Duodenal mucosa (tissue), 2 donors: ENCODE results near the gene ADAMTS18.
"Not testable (repeated sequence)": the region's sequence is repeated elsewhere in the genome, so short reads cannot be mapped to it uniquely, and the experiment has no call there.

Experiments
- H3K27ac ChIP-seq: one replicate; pipeline ENCODE4 v1.7.0; 2013; ENCODE audit warnings: low read depth, low read length
- H3K27me3 ChIP-seq, 2 donors: one replicate each; pipeline ENCODE4 v1.7.0; 2013; ENCODE audit warnings: low read length in 2 of 2, control low read depth in 1 of 2; ENCODE audit not compliant: insufficient read depth in 2 of 2, control insufficient read depth in 1 of 2
- H3K36me3 ChIP-seq, 2 donors: one replicate each; pipeline ENCODE4 v1.7.0; 2013; ENCODE audit warnings: low read length in 2 of 2, control low read depth in 1 of 2; ENCODE audit not compliant: insufficient read depth in 2 of 2, control insufficient read depth in 1 of 2
- H3K4me1 ChIP-seq, 2 donors: one replicate each; pipeline ENCODE4 v1.7.0; 2013; ENCODE audit warnings: low read length in 2 of 2, control low read depth in 1 of 2; ENCODE audit not compliant: insufficient read depth in 2 of 2, control insufficient read depth in 1 of 2
- H3K4me3 ChIP-seq, 2 donors: one replicate each; pipeline ENCODE4 v1.7.0; 2013; ENCODE audit warnings: low read length in 2 of 2, low read depth in 1 of 2
- H3K9ac ChIP-seq, 2 donors: one replicate each; pipeline ENCODE4 v1.7.0; 2013; ENCODE audit warnings: low read length in 2 of 2, low read depth in 1 of 2
- H3K9me3 ChIP-seq, 2 donors: one replicate each; pipeline ENCODE4 v1.7.0; 2013; ENCODE audit warnings: low read length in 2 of 2, control low read depth in 1 of 2; ENCODE audit not compliant: control insufficient read depth in 1 of 2

ADAMTS18 gene

DNA sequence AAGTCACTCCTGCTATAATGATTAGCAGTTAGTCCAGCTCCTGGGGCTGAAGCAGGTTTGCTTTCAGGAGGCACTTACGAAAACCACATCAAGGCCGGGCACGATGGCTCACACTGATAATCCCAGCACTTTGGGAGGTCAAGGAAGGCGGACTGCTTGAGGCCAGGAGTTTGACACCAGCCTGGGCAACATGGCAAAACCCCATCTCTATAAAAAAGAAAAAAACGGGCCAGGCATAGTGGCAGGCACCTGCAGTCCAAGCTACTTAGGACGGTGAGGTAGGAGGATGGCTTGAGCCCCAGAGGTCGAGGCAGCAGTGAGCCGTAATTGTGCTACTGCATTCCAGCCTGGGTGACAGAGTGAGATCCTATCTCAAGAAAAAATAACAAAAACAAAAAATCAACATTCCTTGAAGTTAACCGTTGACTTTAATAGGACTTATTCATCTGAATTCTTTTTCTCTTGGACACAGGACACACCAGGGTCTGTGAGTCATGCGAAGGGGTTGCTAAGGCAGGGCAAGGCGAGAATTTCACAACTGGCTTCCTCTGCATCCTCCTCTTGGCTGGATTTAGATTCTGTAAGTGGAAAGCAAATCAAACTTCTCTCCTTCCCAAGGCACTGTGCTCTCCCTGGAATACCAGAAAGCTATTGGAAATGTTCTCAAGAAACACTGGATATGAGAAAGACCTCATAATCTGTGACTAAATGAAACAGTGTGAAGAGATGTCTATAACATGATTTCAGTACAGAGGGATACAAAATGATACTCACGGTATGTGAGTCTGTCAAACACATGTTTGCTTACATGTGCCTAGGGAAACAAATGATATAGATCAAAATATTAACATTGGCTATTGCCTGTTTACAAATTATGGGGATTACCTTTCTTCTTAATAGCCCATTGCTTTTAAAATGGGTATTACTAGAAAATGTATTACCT, 136.1 kb downstream of the ADAMTS18 start:
- Histone ChIP-seq H3K27me3 (no peaks in the 10 kb centered on the region), H3K4me1 (no peaks in the 10 kb centered on the region), H3K27ac (no peak overlapping the region), H3K4me3 (no peak overlapping the region), H3K9ac (no peak overlapping the region), H3K36me3 (no peaks in the 10 kb centered on the region), H3K9me3 (no peaks in the 10 kb centered on the region)

GRCh38 chr16:77297996-77298395, 136.8 kb downstream of the ADAMTS18 start:
- Histone ChIP-seq H3K4me1 (no peaks in the 10 kb centered on the region), H3K9me3 (no peaks in the 10 kb centered on the region), H3K27ac (no peak overlapping the region)

GRCh38 chr16:77295896-77296295, 138.9 kb downstream of the ADAMTS18 start:
- Histone ChIP-seq H3K27ac (no peak overlapping the region), H3K27me3 (no peaks in the 10 kb centered on the region), H3K9me3 (no peaks in the 10 kb centered on the region), H3K36me3 (no peaks in the 10 kb centered on the region), H3K9ac (no peak overlapping the region), H3K4me1 (no peaks in the 10 kb centered on the region), H3K4me3 (no peak overlapping the region)

More at GRCh38 chr16:77297996-77298395, 136.8 kb downstream of the ADAMTS18 start:
- H3K27me3 ChIP-seq, result no peaks in the 10 kb centered on the region
- no peak overlapping the region for H3K9ac ChIP-seq
- no peak overlapping the region for H3K4me3 ChIP-seq
- H3K36me3 ChIP-seq, result no peaks in the 10 kb centered on the region

GRCh38 chr16:77290451-77291115, 144.3 kb downstream of the ADAMTS18 start:
- Histone ChIP-seq H3K27me3 (no peaks in the 10 kb centered on the region), H3K4me3 (no peak overlapping the region), H3K9ac (no peak overlapping the region), H3K27ac (no peak overlapping the region), H3K4me1 (no peaks in the 10 kb centered on the region), H3K36me3 (no peaks in the 10 kb centered on the region), H3K9me3 (no peaks in the 10 kb centered on the region)

- Histone ChIP-seq H3K36me3 (no peaks in the 10 kb centered on the region), H3K27me3 (no peaks in the 10 kb centered on the region), H3K27ac (no peak overlapping the region), H3K9me3 (no peaks in the 10 kb centered on the region), H3K4me3 (no peak overlapping the region), H3K4me1 (no peaks in the 10 kb centered on the region), H3K9ac (no peak overlapping the region)
Measured at GRCh38 chr16:77289331-77289809, 145.5 kb downstream of the ADAMTS18 start.

DNA sequence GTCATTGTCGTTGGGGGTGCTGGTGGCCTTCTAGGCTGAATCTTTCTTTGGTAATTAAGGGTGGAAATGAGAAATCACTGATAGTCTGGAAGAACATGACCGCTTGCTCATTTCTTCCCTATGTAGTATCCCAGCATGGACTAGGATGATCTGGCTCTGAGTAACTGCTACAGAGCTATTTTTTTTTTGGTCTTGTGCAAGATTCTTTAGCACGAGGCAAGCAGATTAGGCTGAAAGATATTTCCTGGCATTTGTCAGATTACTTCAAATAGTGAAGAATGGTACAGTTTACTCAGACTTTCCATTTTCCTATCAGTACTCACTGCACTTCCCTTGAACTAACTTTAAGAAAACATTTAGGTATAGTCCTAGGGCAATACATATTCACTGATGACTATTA, 146.6 kb downstream of the ADAMTS18 start:
- Histone ChIP-seq H3K27me3 (no peaks in the 10 kb centered on the region), H3K4me3 (no peak overlapping the region), H3K4me1 (no peaks in the 10 kb centered on the region), H3K27ac (no peak overlapping the region), H3K36me3 (no peaks in the 10 kb centered on the region), H3K9me3 (no peaks in the 10 kb centered on the region), H3K9ac (no peak overlapping the region)

GRCh38 chr16:77285676-77286075, 149.2 kb downstream of the ADAMTS18 start:
- no peaks in the 10 kb centered on the region for H3K36me3 ChIP-seq
- H3K27ac ChIP-seq, result no peak overlapping the region
- H3K4me3 ChIP-seq, result no peak overlapping the region
- H3K9me3 ChIP-seq, result no peaks in the 10 kb centered on the region
- no peaks in the 10 kb centered on the region for H3K27me3 ChIP-seq
- no peak overlapping the region for H3K9ac ChIP-seq
- no peaks in the 10 kb centered on the region for H3K4me1 ChIP-seq

- Histone ChIP-seq H3K4me3 (no peak overlapping the region), H3K27me3 (no peaks in the 10 kb centered on the region), H3K27ac (no peak overlapping the region), H3K9me3 (no peaks in the 10 kb centered on the region), H3K4me1 (no peaks in the 10 kb centered on the region), H3K9ac (no peak overlapping the region), H3K36me3 (no peaks in the 10 kb centered on the region)
Measured at GRCh38 chr16:77282345-77282744, 152.5 kb downstream of the ADAMTS18 start.

GRCh38 chr16:77279316-77279715, 155.5 kb downstream of the ADAMTS18 start:
- not testable (repeated sequence) for H3K4me3 ChIP-seq, H3K4me1 ChIP-seq, H3K9ac ChIP-seq, H3K27ac ChIP-seq, H3K36me3 ChIP-seq, H3K27me3 ChIP-seq, H3K9me3 ChIP-seq

- Histone ChIP-seq H3K9me3 (no peaks in the 10 kb centered on the region), H3K27ac (no peak overlapping the region), H3K27me3 (no peaks in the 10 kb centered on the region), H3K36me3 (no peaks in the 10 kb centered on the region), H3K4me1 (no peaks in the 10 kb centered on the region), H3K4me3 (no peak overlapping the region), H3K9ac (no peak overlapping the region)
Measured at GRCh38 chr16:77277571-77277970, 157.3 kb downstream of the ADAMTS18 start.
